Esophagus squamous epithelium (tissue), 5 donors: ENCODE results near the gene NCKAP5. TPM values are rescaled to one million over a fixed set of nuclear protein-coding genes. Genes with fewer than 3 reads are reported as not detected.

Experiments
- DNase-seq: peaks from one replicate; lab custom pipeline; 2025; lab: John Stamatoyannopoulos, UW
- H3K27ac ChIP-seq, 4 donors: fragments of 200-600 bp; sonication (generic); one replicate each; pipeline ENCODE4 v1.5.1; 2016 to 2019; ENCODE audit warnings: mild to moderate bottlenecking in 1 of 4
- H3K27me3 ChIP-seq, 4 donors: fragments of 200-600 bp; sonication (generic); 1 replicate in 3 of 4; 2 replicates in 1 of 4; pipeline versions ENCODE4 v1.5.1 to v1.6.0; 2017 to 2021; ENCODE audit warnings: antibody characterized with exemption in 1 of 4
- H3K36me3 ChIP-seq, 3 donors: fragments of 200-600 bp; sonication (generic); one replicate each; pipeline ENCODE4 v1.5.1; 2016 to 2019
- H3K4me1 ChIP-seq, 3 donors: fragments of 200-600 bp; sonication (generic); one replicate each; pipeline ENCODE4 v1.5.1; 2017 to 2019
- H3K4me3 ChIP-seq, 4 donors: fragments of 200-600 bp; sonication (generic); 1 replicate in 3 of 4; 2 replicates in 1 of 4; pipeline ENCODE4 v1.5.1; 2016 to 2019; ENCODE audit warnings: mild to moderate bottlenecking in 2 of 4, moderate library complexity in 1 of 4
- H3K9me3 ChIP-seq, 3 donors: fragments of 200-600 bp; sonication (generic); one replicate each; pipeline ENCODE4 v1.5.1; 2016 to 2019
- CTCF ChIP-seq, 6 experiments: fragments of 450-650 bp in 4 of 6; fragments of 200-600 bp in 2 of 6; sonication (generic) in 2 of 6; IDR thresholded peaks; one replicate each; pipeline ENCODE4 v1.5.1; 2016 to 2019; ENCODE audit warnings: antibody characterized with exemption in 6 of 6, mild to moderate bottlenecking in 4 of 6, moderate library complexity in 4 of 6
- POLR2A ChIP-seq, 4 donors: fragments of 450-650 bp; IDR thresholded peaks; one replicate each; pipeline ENCODE4 v1.6.1; 2017; ENCODE audit warnings: antibody characterized with exemption in 4 of 4, mild to moderate bottlenecking in 4 of 4, moderate library complexity in 3 of 4
- WGBS, 2 donors: methylation state at CpG; one replicate each; pipeline ENCODE4 v1.1.5; 2018; 5-methylcytosine and 5-hydroxymethylcytosine counted together
- intact Hi-C: fragments of 100-400 bp; cut with DNase I; formaldehyde crosslinking; loops from one replicate; pipeline ENCODE4 v1.15.0; 2022
- total RNA-seq, 4 donors: library from RNA; depleted of rRNA; stranded (reverse); fragments of >200 nt; gene quantifications; one replicate each; pipeline ENCODE4 v1.1.0, GENCODE V29; 2016
- donor health status: DM: yes; HTN: yes; CAD: no.

Gene NCKAP5
- total RNA-seq, 4 donors from 2014 or later = 4.5 to 6.9 (median 5.3) TPM

DNA sequence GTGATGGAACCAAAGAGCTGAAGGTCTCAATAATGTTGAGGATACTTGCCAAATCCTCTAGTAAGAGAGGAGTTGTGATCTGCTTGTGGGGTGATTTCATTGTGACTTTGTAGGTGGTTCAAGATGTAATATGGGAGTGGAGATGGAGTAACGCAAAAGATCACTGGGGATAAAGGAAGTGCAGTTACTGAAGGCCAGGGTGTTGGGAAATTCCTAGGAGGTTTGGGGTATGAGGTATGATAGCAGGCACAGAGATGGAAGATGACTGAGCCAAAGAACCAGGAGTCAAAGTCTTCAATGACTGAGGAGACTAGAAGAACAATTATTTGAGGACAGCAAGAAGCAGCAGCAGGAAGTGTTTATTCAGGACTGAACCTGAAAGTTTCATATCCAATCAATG lies 222.6 kb downstream of the NCKAP5 start:
- intact Hi-C loops = no loop called here
- no peaks in the 10 kb centered on the region for H3K9me3 ChIP-seq
- 81 to 85% methylated on average over 1 of the region's 1 CpG for WGBS, 2 donors
- H3K27ac ChIP-seq = no peak overlapping the region
- DNase-seq = no peak
- no peaks in the 10 kb centered on the region for H3K27me3 ChIP-seq
- H3K4me3 ChIP-seq = no peak overlapping the region
- no peaks in the 10 kb centered on the region for H3K36me3 ChIP-seq
- H3K4me1 ChIP-seq = no peaks in the 10 kb centered on the region
- no peak for TF ChIP-seq POLR2A (IDR thresholded peaks at IDR 0.05)
- TF ChIP-seq CTCF (IDR thresholded peaks at IDR 0.05) = no peak

DNA sequence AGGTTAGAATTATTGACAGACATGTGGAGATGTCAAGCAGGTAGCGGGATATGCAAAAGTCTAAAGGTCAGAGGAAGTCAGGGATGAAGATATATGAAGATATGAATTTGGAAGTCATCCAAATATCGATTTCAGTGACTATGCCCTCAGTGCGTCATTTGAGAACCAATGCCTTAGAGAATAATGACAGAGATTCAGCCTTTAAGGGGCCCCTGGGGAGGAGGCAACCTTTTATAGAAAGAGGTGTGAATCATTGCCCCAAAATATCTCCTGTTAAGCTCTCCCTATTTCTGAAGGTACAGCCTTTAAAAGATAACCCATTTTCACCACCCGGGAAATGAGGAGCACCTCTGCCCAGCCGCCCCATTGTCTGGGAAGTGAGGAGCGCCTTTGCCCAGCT lies 223.4 kb downstream of the NCKAP5 start:
- H3K4me3 ChIP-seq = no peak overlapping the region
- no peaks in the 10 kb centered on the region for H3K36me3 ChIP-seq
- 83 to 85% methylated on average over 3 to 6 of the region's 6 CpGs for WGBS, 2 donors
- no peaks in the 10 kb centered on the region for H3K4me1 ChIP-seq
- H3K27me3 ChIP-seq = no peaks in the 10 kb centered on the region
- H3K27ac ChIP-seq = no peak overlapping the region
- DNase-seq = no peak
- TF ChIP-seq CTCF (IDR thresholded peaks at IDR 0.05) = no peak
- TF ChIP-seq POLR2A (IDR thresholded peaks at IDR 0.05) = no peak
- H3K9me3 ChIP-seq = no peaks in the 10 kb centered on the region
- intact Hi-C loops = no loop called here

DNA sequence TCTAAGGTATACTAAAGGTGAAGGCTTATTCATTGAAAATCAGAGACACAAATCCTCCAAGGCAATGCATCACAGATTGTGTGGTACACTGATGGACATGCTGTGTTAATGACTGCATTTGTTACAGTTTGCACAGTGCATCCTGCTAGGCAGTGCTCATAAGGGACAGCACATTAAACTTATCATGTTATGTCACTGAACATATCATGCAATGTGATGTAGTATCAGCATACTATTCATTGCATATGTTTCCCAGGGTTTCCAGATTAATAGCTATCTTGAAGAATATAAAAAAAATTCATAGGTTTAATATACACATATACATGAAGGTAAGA lies 225.3 kb downstream of the NCKAP5 start:
- Histone ChIP-seq H3K9me3 (no peaks in the 10 kb centered on the region), H3K4me3 (no peak overlapping the region), H3K27ac (no peak overlapping the region), H3K4me1 (no peaks in the 10 kb centered on the region), H3K36me3 (no peaks in the 10 kb centered on the region), H3K27me3 (no peaks in the 10 kb centered on the region)
- no peak for DNase-seq
- intact Hi-C loops = no loop called here
- TF ChIP-seq CTCF (IDR thresholded peaks at IDR 0.05) (no peak), POLR2A (IDR thresholded peaks at IDR 0.05) (no peak)

DNA sequence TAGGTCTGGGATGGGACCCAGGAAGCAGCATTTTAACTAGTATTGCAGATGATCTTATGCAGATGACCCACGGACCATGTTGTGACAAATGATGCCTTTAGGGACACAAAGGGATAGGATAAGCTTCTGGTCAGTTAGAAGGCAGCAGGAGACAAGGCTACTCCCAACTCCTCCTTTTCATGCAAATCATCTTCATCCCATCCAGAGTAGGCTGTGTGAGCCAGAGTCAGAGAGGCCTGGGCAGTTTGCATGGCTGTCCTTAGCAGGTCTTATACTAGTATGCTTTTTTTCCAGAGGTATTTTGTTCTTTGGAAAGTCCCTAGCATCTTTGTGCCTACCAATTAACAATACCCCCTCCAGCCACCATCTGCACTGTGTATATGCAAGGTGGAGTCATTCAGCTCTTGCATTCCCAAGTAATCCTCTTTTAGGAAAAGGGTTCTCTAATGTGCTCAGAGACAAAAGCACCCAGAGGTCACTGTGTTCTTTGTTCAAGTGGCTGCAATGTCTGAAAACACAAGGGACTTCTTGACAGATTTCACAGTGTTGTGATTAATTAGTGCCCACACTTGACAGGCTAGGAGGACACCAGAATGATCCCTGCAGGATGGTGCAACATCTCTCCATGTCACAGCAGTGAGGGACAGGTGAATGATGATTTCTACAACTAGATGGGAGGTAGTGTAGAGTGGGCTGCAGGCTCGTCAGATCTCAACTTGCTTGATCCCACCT lies 225.8 kb downstream of the NCKAP5 start:
- Histone ChIP-seq H3K27me3 (no peaks in the 10 kb centered on the region), H3K9me3 (no peaks in the 10 kb centered on the region), H3K36me3 (no peaks in the 10 kb centered on the region), H3K27ac (no peak overlapping the region), H3K4me3 (no peak overlapping the region), H3K4me1 (no peaks in the 10 kb centered on the region)
- 84 to 86% methylated on average over 1 to 2 of the region's 2 CpGs for WGBS, 2 donors
- DNase-seq = no peak
- intact Hi-C loops = no loop called here
- TF ChIP-seq CTCF (IDR thresholded peaks at IDR 0.05) (no peak), POLR2A (IDR thresholded peaks at IDR 0.05) (no peak)

- Histone ChIP-seq H3K36me3 (no peaks in the 10 kb centered on the region), H3K4me1 (no peaks in the 10 kb centered on the region), H3K27ac (no peak overlapping the region), H3K4me3 (no peak overlapping the region), H3K27me3 (no peaks in the 10 kb centered on the region), H3K9me3 (no peaks in the 10 kb centered on the region)
- intact Hi-C loops = no loop called here
- no peak for DNase-seq
- 69 to 79% methylated on average over 2 of the region's 2 CpGs for WGBS, 2 donors
- no peak for TF ChIP-seq POLR2A (IDR thresholded peaks at IDR 0.05)
- TF ChIP-seq CTCF (IDR thresholded peaks at IDR 0.05) = no peak
These were observed 226.7 kb downstream of the NCKAP5 start for GRCh38 chr2:133341575-133341974.
